HepG2 (cell line): ENCODE results near the gene U2AF2. TPM values are rescaled to one million over a fixed set of nuclear protein-coding genes. Genes with fewer than 3 reads are reported as not detected.

Source experiments
- BRCA1 ChIP-seq: sonication (generic); formaldehyde crosslinking; IDR thresholded peaks from 2 replicates; pipeline ENCODE4 v1.4.0; 2020; ENCODE audit warnings: missing genetic modification reagents
- CBX1 ChIP-seq: IDR thresholded peaks from one replicate; pipeline ENCODE4 v1.6.1; 2016; ENCODE audit warnings: antibody characterized with exemption, low read depth
- CREM ChIP-seq, 2 experiments: sonication (generic) in 1 of 2; formaldehyde crosslinking in 1 of 2; IDR thresholded peaks; 2 replicates each; pipeline versions ENCODE4 v1.4.0 to v1.6.1; 2016 to 2020; ENCODE audit warnings: antibody characterized with exemption in 1 of 2, mild to moderate bottlenecking in 1 of 2, missing genetic modification reagents in 1 of 2
- ETV5 ChIP-seq: IDR thresholded peaks from 2 replicates; pipeline ENCODE4 v1.6.1; 2018; ENCODE audit warnings: missing biosample characterization, missing genetic modification reagents, inconsistent platforms, borderline replicate concordance
- GLI4 ChIP-seq: sonication (generic); formaldehyde crosslinking; IDR thresholded peaks from 2 replicates; pipeline ENCODE4 v1.5.1; 2020; ENCODE audit warnings: missing genetic modification reagents, mild to moderate bottlenecking, moderate library complexity, borderline replicate concordance
- HMGA1 ChIP-seq: sonication (generic); formaldehyde crosslinking; conservative IDR thresholded peaks from 2 replicates; pipeline ENCODE4 v1.4.0; 2020; ENCODE audit warnings: missing genetic modification reagents
- HMGXB3 ChIP-seq: sonication (generic); formaldehyde crosslinking; IDR thresholded peaks from 2 replicates; pipeline ENCODE4 v1.4.0; 2020; ENCODE audit warnings: missing genetic modification reagents, borderline replicate concordance
- KLF13 ChIP-seq: sonication (generic); formaldehyde crosslinking; IDR thresholded peaks from 2 replicates; pipeline ENCODE4 v1.4.0; 2020; ENCODE audit warnings: mild to moderate bottlenecking, missing genetic modification reagents
- MAFF ChIP-seq: IDR thresholded peaks from 2 replicates; pipeline ENCODE4 v1.6.1; 2011; ENCODE audit warnings: low read depth, low read length, improper control_type of control experiment
- SMARCC2 ChIP-seq: fragments of 450-650 bp; IDR thresholded peaks from 2 replicates; pipeline ENCODE4 v1.6.1; 2017; ENCODE audit warnings: antibody characterized with exemption, mild to moderate bottlenecking
- SYNCRIP ChIP-seq: fragments of 200-400 bp; formaldehyde crosslinking; IDR thresholded peaks from 2 replicates; pipeline ENCODE4 v1.6.1; 2018; ENCODE audit warnings: mild to moderate bottlenecking, low read depth, low read length; ENCODE audit not compliant: insufficient read depth
- TCF7 ChIP-seq: sonication (generic); IDR thresholded peaks from 2 replicates; pipeline ENCODE4 v1.6.1; 2016; ENCODE audit warnings: antibody characterized with exemption, low read depth
- TOE1 ChIP-seq: sonication (generic); formaldehyde crosslinking; IDR thresholded peaks from 2 replicates; pipeline ENCODE4 v1.4.0; 2020; ENCODE audit warnings: mild to moderate bottlenecking, missing genetic modification reagents
- ZC3H4 ChIP-seq: sonication (generic); formaldehyde crosslinking; IDR thresholded peaks from 2 replicates; pipeline ENCODE4 v1.4.0; 2020; ENCODE audit warnings: missing genetic modification reagents, borderline replicate concordance
- polyA plus RNA-seq, 8 experiments: library from polyadenylated mRNA; depleted of rRNA in 3 of 8; stranded (reverse) in 7 of 8; unstranded in 1 of 8; fragments of >200 nt; fragmentation: Illumina TruSeq in 4 of 8; extraction: Trizol in 4 of 8; gene quantifications; 2 replicates each; pipeline versions ENCODE4 v1.2.1 to v1.2.3, GENCODE V29; 2011 to 2016; ENCODE audit warnings: low read depth in 4 of 8, missing spikeins in 1 of 8, mixed read lengths in 1 of 8; ENCODE audit not compliant: insufficient read depth in 1 of 8
- total RNA-seq, 5 experiments: library from RNA; depleted of rRNA; stranded (reverse); fragments of >200 nt; fragmentation: Illumina TruSeq; extraction: Trizol; gene quantifications; 2 replicates each; pipeline ENCODE4 v1.2.3, GENCODE V29; 2016; ENCODE audit warnings: low read depth in 1 of 5
- TF ChIP-seq, protein P1 (sequence below): sonication (generic); formaldehyde crosslinking; IDR thresholded peaks from 2 replicates; pipeline ENCODE4 v1.4.0; 2020; ENCODE audit warnings: missing genetic modification reagents, borderline replicate concordance
- TF ChIP-seq, protein P2 (sequence below): sonication (generic); formaldehyde crosslinking; IDR thresholded peaks from 2 replicates; pipeline ENCODE4 v1.4.0; 2020; ENCODE audit warnings: missing genetic modification reagents, borderline replicate concordance
- TF ChIP-seq, protein P3 (sequence below): sonication (generic); formaldehyde crosslinking; IDR thresholded peaks from 2 replicates; pipeline ENCODE4 v1.5.0; 2020; ENCODE audit warnings: missing genetic modification reagents
- TF ChIP-seq, protein P4 (sequence below): sonication (generic); formaldehyde crosslinking; IDR thresholded peaks from 2 replicates; pipeline ENCODE4 v1.4.0; 2020; ENCODE audit warnings: missing genetic modification reagents

The U2AF2 gene
- total and polyA plus RNA-seq, 2 of the 13 experiments (the other 11 are each of a cell fraction or from before 2014, with no cell fraction given): 84.3 to 124 TPM

DNA sequence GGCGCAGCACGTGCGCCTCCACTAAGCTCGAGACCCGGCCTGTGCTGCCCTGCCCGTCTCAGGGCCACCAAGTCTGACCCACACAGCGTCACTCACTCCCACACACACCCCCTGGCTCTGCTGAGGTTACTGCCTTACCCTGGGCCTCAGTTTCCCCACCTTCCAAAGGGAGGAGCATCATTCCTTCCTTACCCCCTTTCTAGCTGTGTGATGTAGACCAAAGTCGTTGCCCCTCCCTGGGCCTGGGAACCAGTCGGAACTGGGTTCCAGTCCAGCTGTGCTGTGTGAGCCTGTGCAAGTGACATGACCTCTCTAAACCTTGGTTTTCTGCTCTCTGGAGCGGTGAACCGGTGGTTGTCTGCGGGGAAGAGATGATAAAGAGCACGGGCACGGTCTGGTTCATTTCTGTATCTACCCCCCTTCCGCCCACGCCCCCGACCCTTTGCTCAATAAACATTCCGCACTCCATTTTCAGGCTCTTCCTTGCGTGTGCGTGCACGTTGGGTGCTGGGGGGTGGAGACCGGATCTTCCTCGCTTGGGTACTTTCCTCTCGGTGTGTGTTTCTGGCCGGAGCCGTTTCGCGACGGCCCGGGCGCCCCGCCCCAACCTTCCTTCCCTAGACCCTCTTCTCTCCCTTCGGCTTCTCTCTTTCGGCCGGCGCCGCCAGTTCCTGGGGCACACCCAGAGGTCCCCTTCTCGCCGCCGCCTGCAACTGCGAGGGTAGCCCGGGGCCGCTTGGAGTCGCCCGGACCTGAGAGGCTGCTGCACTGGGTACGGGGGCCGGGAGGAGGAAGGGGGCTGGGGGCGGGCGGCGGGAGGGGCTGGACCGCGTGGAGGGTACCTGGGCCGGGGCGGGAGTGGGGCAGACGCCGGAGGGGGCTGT lies 11.6 kb upstream of the U2AF2 start, which contains the start of gene ZNF581 (continued):
- TF ChIP-seq, protein P1, sequence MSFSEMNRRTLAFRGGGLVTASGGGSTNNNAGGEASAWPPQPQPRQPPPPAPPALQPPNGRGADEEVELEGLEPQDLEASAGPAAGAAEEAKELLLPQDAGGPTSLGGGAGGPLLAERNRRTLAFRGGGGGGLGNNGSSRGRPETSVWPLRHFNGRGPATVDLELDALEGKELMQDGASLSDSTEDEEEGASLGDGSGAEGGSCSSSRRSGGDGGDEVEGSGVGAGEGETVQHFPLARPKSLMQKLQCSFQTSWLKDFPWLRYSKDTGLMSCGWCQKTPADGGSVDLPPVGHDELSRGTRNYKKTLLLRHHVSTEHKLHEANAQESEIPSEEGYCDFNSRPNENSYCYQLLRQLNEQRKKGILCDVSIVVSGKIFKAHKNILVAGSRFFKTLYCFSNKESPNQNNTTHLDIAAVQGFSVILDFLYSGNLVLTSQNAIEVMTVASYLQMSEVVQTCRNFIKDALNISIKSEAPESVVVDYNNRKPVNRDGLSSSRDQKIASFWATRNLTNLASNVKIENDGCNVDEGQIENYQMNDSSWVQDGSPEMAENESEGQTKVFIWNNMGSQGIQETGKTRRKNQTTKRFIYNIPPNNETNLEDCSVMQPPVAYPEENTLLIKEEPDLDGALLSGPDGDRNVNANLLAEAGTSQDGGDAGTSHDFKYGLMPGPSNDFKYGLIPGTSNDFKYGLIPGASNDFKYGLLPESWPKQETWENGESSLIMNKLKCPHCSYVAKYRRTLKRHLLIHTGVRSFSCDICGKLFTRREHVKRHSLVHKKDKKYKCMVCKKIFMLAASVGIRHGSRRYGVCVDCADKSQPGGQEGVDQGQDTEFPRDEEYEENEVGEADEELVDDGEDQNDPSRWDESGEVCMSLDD: no peak
- TF ChIP-seq KLF13 (CRISPR knock-in tag) (no peak), ZC3H4 (CRISPR knock-in tag) (no peak), MAFF (no peak), CBX1 (no peak), TCF7 (no peak), SYNCRIP (no peak), TOE1 (CRISPR knock-in tag) (no peak), SMARCC2 (no peak), CREM (IDR thresholded peaks at IDR 0.05) (no peak), CREM (CRISPR knock-in tag; IDR thresholded peaks at IDR 0.05) (no peak), ETV5 (CRISPR knock-in tag) (peak; percentile 69), HMGXB3 (CRISPR knock-in tag) (no peak), GLI4 (CRISPR knock-in tag) (no peak), HMGA1 (CRISPR knock-in tag) (no peak), BRCA1 (no peak)
- TF ChIP-seq, protein P2, sequence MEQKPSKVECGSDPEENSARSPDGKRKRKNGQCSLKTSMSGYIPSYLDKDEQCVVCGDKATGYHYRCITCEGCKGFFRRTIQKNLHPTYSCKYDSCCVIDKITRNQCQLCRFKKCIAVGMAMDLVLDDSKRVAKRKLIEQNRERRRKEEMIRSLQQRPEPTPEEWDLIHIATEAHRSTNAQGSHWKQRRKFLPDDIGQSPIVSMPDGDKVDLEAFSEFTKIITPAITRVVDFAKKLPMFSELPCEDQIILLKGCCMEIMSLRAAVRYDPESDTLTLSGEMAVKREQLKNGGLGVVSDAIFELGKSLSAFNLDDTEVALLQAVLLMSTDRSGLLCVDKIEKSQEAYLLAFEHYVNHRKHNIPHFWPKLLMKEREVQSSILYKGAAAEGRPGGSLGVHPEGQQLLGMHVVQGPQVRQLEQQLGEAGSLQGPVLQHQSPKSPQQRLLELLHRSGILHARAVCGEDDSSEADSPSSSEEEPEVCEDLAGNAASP (CRISPR knock-in tag): no peak; the same call in 1 of the 2 replicates
- TF ChIP-seq, protein P3, sequence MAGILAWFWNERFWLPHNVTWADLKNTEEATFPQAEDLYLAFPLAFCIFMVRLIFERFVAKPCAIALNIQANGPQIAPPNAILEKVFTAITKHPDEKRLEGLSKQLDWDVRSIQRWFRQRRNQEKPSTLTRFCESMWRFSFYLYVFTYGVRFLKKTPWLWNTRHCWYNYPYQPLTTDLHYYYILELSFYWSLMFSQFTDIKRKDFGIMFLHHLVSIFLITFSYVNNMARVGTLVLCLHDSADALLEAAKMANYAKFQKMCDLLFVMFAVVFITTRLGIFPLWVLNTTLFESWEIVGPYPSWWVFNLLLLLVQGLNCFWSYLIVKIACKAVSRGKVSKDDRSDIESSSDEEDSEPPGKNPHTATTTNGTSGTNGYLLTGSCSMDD (CRISPR knock-in tag): no peak
- TF ChIP-seq, protein P4, sequence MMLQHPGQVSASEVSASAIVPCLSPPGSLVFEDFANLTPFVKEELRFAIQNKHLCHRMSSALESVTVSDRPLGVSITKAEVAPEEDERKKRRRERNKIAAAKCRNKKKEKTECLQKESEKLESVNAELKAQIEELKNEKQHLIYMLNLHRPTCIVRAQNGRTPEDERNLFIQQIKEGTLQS (CRISPR knock-in tag): no peak
